Stimulated activated CD4-positive, alpha-beta T cell treated with anti-CD3 and anti-CD28 coated beads, Interleukin-15, amount 100 ng/mL, for 48 hours (primary cell): Measurements from ENCODE around the gene AADAT.
"Not testable (repeated sequence)": the region's sequence is repeated elsewhere in the genome, so short reads cannot be mapped to it uniquely, and the experiment has no call there.

Source experiments
- DNase-seq, 2 donors: peaks; one replicate each; pipeline ENCODE4 v3.0.0-alpha.2; 2020; ENCODE audit warnings: low read depth in 2 of 2

Gene AADAT

DNA sequence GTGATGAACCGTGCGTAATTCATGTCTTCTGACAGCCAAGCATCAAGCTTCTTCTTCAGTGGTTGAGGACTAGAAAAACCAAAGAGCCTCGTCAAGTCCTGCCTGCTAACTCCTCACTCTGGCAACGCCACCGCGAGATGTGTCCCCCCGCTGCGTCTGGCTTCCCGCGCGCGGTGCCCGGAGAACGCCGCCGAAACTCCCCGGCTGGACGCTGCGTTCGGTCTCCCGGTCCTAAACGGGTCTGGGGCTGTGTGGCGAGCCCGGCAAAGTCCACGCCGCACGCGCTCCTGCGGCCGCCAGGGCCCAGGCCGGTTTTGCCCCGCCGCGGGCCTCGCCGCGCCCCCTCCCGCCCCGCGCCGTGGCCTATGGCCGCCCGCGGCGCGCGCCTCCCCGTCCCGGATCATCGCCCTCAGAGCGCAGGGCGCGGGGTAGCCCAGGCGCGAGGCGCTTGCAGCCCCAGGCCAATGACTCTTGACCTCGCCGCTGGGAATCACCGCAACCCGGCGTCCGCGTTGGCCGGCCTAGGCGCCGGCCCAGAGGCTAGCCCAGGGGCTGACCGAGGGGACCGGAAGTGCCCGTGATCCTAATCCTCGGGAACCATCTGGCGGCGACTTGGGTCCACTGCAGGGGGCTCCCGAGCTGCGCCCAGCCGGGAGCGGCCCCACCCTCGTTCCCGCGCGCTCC is at the start of gene AADAT:
Gene AADAT (minus strand): TSS at position 289 of the 684 bp plus-strand sequence. CDS start 266 bp downstream, at position 23.
- DNase-seq, result peak in 1 of 2 donors; percentile 1

GRCh38 chr4:170138580-170139194 is 48.9 kb upstream of the AADAT start:
- peak; percentile 36 to 62 for DNase-seq

- no peak for DNase-seq
These were observed 48.2 kb upstream of the AADAT start for GRCh38 chr4:170137927-170138326.

DNA sequence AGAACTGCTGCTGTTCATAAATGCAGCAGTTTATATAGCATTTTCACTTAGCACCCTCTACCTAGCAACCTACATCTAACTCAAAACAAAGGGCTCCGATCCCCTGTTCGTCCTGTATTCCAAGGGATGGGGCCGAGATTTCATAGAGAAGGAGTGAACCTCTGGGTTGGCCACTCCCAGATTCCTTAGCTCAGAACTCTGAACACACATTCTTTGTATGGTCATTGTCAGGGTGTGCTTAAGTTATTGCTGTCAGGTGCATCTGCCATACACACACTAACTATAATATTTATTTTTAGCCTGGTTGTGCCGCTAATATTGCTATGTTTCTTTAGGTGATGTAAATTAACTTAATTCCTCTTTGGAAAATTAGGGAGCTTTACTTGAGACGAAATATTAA is 47.7 kb upstream of the AADAT start:
- no peak for DNase-seq

- DNase-seq, result no peak
These were observed 45.1 kb upstream of the AADAT start for GRCh38 chr4:170134821-170135220.

GRCh38 chr4:170128219-170128804 is 38.6 kb upstream of the AADAT start:
- no peak for DNase-seq

DNA sequence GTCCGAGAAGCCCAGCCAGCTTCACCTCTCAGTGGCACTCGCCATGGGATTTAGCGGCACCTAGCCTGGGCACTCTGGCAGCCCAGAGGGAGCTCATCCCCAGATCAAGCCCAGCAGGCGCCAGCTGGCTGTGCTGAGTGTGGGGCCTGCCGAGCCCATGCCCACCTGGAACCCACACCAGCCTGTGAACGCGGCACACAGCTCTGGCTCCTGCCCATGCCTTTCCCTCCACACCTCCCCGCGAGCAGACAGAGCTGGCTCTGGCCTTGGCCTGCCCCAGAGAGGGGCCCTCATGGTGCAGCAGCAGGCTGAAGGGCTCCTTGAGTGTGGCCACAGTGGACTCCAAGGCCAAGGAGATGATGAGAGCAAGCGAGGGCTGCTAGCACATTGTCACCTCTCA is 38.0 kb upstream of the AADAT start:
- DNase-seq, result no peak

DNA sequence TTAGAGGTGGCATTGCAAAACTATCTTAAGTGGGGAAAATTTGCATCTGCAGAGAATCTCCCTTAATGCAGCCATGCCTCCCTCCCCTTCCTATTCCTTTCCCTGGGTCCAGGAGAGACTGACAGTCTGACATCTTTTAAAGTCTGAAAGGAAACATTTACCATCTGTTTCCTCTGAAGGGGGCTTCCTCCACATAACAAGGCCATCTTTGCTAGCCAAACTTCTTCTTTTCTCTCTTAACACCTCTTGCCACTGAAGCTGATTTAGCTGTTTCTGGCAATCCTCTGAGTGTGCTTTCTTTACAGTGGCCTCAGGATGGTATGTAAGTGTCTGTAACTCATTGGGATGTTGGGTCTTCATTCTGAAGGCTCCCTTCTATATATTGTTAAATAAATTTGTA is 34.6 kb upstream of the AADAT start:
- DNase-seq, result no peak

DNA sequence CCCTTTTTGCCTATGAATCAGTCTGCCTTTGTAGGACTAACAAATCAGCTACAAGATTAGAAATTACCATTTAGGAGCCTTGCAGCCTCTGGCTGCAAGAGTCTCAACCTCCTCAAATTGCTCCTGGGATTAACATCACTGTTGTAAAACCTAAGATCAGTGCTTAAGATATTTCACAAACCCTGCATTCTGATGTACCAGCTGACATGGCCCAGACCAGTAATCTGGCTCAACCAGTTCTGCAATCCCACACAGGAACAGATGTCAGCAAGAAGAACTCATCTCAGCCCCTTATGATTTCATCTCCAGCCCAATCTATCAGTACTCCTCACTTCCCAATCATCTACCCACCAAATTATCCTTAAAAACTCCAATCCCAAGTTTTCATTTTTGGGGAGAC is 32.5 kb upstream of the AADAT start:
- no peak for DNase-seq

GRCh38 chr4:170114636-170115035 is 24.9 kb upstream of the AADAT start:
- DNase-seq, result no peak

- not testable (repeated sequence) for DNase-seq
These were observed 24.4 kb upstream of the AADAT start for GRCh38 chr4:170114183-170114582.

- no peak for DNase-seq
These were observed 21.8 kb upstream of the AADAT start for GRCh38 chr4:170111546-170111945.

DNA sequence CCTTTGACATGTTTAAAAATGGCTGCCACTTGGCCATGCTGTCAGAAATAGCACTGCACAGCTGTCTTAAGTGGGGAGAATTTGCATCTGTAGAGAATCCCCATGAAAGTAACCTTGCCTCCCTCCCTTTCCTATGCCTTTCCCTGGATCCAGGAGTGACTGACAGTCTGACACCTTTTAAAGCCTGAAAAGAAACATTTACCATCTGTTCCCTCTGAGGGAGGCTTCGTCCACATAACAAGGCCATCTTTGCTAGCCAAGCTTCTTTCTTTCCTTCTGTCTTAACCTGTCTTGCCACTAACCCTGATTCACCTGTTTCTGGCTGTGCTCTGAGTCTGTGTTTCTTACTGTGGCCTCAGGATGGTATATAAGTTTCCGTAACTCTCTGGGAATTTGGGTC is 21.3 kb upstream of the AADAT start:
- no peak for DNase-seq

- no peak for DNase-seq
These were observed 20.5 kb upstream of the AADAT start for GRCh38 chr4:170110285-170110672.

DNA sequence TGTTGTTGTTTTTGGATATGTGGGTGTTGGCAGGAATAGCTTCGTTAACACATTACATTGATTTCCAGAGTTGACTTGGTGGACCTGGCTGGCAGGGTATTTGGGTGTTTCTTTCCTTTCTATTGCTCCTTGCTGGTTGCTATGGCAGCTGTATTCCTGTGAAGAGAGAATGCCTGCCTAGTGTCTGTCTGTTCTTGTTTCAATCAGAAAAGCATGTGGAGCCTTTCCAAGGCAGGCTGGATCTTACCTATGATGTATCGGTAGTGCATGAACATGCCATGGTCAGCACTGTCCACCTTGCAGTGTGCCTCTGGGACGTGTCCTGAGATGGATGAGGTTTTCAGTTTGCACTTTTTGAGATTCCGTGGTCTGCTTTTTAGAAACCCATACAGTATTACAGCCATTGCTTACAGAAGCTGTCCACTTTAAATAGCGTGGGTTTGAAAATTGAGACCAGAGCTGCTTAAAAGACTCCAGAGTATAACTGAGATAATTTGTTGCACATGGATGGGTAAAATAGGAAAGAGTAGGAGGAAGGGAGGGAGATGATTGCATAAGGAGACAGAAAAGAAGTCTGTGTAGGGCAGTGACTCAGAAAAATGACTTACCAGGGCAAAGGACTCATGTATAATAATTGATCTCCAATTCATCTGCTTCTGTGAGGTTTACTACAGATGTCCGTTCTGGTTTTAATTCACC is 20.0 kb upstream of the AADAT start:
- DNase-seq, result no peak

- DNase-seq, result no peak
These were observed 17.1 kb upstream of the AADAT start for GRCh38 chr4:170106900-170107299.

DNA sequence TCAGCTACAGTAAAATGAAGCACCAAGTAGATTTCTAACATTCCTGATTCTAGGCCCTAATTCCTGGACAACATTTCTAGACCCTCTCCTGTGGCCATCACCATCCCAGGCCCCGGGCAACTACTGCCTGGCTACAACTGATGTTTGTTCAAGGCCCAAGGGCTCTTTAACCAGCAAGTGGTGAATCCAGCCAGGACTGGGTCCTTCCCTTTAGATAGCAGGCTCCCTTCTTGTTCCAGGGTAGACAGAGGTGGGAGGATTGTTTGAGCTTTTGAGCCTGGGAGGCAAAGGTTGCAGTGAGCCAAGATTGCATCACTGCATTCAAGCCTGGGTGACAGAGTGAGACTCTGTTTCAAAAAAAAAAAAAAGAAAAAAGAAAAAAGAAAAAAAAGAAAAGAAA is 12.7 kb upstream of the AADAT start:
- no peak for DNase-seq

- not testable (repeated sequence) for DNase-seq
These were observed 8.4 kb upstream of the AADAT start for GRCh38 chr4:170098171-170098570.

DNA sequence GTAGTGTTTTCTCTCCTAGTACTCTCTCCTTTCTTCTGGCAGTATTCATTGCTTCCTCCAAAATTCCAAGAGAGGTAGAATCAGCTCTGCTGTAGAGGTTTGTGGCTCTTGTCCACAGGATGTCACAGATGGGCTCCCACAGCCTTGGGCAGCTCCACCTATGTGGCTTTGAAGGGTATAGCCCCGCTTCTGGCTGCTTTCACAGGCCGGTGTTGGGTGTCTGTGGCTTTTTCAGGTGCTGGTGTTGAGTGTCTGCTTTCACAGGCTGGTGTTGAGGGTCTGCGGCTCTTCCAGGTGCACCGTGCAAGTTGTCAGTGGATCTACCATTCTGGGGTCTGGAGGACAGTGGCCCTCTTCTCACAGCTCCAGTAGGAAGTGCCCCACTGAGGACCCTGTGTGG is 7.9 kb upstream of the AADAT start:
- no peak for DNase-seq

DNA sequence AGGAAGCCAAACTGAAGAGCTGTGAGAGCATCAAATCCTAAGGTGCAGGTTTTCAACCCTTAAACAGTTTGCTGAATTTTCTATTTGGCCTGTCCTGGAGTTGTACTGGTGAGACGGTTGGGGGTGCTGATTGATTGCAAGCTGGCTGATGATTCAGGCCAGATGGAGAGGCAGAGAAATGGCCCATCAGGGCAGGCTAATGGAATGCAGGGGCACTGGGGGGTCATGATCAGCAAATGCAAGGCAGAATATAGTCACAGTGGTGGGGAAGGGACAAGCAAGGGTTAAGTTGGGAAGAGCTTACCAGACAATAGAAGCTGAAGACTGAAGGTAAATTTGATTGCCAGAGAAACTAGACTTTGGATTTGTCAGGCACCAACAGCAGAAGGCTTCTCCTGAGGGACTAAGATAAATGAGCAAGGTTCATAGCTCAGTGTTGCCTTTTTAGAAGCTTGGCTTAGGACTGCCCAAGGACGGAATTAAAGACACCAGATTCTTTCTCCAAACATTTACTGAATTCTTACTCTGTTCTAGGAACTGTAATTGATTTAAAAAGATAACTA is 4.3 kb upstream of the AADAT start:
- DNase-seq, result no peak

DNA sequence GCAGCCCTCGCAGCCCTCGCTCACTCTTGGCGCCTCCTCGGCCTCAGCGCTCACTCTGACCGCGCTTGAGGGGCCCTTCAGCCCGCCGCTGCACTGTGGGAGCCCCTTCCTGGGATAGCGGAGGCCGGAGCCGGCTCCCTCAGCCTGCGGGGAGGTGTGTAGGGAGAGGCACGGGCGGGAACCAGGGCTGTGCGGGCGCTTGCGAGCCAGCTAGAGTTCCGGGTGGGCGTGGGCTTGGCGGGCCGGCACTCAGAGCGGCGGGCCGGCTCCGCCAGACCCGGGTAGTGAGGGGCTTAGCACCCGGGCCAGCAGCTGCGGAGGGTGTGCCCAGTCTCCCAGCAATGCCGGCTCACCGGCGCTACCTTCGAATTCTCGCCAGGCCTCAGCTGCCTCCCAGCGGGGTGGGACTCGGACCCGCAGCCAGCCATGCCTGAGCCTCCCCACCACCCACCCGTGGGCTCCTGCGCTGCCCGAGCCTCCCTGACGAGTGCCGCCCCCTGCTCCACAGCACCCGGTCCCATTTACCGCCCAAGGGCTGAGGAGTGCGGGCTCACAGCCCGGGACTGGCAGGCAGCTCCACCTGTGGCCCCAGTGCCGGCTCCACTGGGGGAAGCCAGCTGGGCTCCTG is 1.4 kb upstream of the AADAT start:
- DNase-seq, result no peak
